Neural progenitor cell (in vitro differentiated cells): ENCODE results near the gene NEDD1. TPM values are rescaled to one million over a fixed set of nuclear protein-coding genes. Genes with fewer than 3 reads are reported as not detected.
A peak's percentile ranks its signal among the peaks of the same experiment; 100 is the strongest.

Experiments
- DNase-seq: peaks from one replicate; pipeline ENCODE4 v3.0.0-alpha.2; 2016; ENCODE audit warnings: low spot score
- H2AFZ ChIP-seq: fragments of 200-600 bp; sonication (generic); replicated peaks from 2 replicates; pipeline ENCODE4 v1.6.1; 2016; ENCODE audit warnings: antibody characterized with exemption
- H3F3A ChIP-seq: fragments of 200-600 bp; sonication (generic); 2 replicates; pipeline ENCODE4 v1.6.1; 2016; ENCODE audit warnings: antibody characterized with exemption, low read depth
- H3K27ac ChIP-seq: fragments of 200-600 bp; sonication (generic); 2 replicates; pipeline ENCODE4 v1.5.1; 2016; ENCODE audit warnings: mild to moderate bottlenecking
- H3K27me3 ChIP-seq: fragments of 200-600 bp; sonication (generic); 2 replicates; pipeline ENCODE4 v1.6.1; 2016; ENCODE audit warnings: mild to moderate bottlenecking, moderate library complexity
- H3K36me3 ChIP-seq: fragments of 200-600 bp; sonication (generic); 2 replicates; pipeline ENCODE4 v1.5.1; 2016
- H3K4me1 ChIP-seq: fragments of 200-600 bp; sonication (generic); 2 replicates; pipeline ENCODE4 v1.6.1; 2016; ENCODE audit warnings: mixed run types
- H3K4me2 ChIP-seq: fragments of 200-600 bp; sonication (generic); 2 replicates; pipeline ENCODE4 v1.6.1; 2016
- H3K4me3 ChIP-seq: fragments of 200-600 bp; sonication (generic); 2 replicates; pipeline ENCODE4 v1.5.1; 2016
- H3K79me2 ChIP-seq: fragments of 200-600 bp; sonication (generic); 2 replicates; pipeline ENCODE4 v1.6.1; 2016; ENCODE audit warnings: low read depth
- H3K9ac ChIP-seq: fragments of 200-600 bp; sonication (generic); 2 replicates; pipeline ENCODE4 v1.6.1; 2016
- H3K9me3 ChIP-seq: fragments of 200-600 bp; sonication (generic); 2 replicates; pipeline ENCODE4 v1.5.1; 2016; ENCODE audit warnings: low read depth
- H4K20me1 ChIP-seq: fragments of 200-600 bp; sonication (generic); 2 replicates; pipeline ENCODE4 v1.6.1; 2016; ENCODE audit warnings: low read depth
- H3K27ac Mint-ChIP-seq: 3 replicates; pipeline ENCODE4 v1.8.0; 2021; ENCODE audit warnings: mixed read lengths
- H3K27me3 Mint-ChIP-seq: 2 replicates; pipeline ENCODE4 v1.8.0; 2022; ENCODE audit warnings: low read depth, mild to moderate bottlenecking, inconsistent platforms, moderate library complexity, mixed read lengths; ENCODE audit not compliant: insufficient read depth
- H3K36me3 Mint-ChIP-seq: 3 replicates; pipeline ENCODE4 v1.8.0; 2021; ENCODE audit warnings: mixed read lengths
- H3K4me1 Mint-ChIP-seq: 3 replicates; pipeline ENCODE4 v1.8.0; 2021; ENCODE audit warnings: mixed read lengths
- H3K4me3 Mint-ChIP-seq: 3 replicates; pipeline ENCODE4 v1.8.0; 2021; ENCODE audit warnings: mild to moderate bottlenecking, moderate library complexity, mixed read lengths
- H3K9me3 Mint-ChIP-seq: 3 replicates; pipeline ENCODE4 v1.8.0; 2020; ENCODE audit warnings: mixed read lengths
- CTCF ChIP-seq: fragments of 200-600 bp; sonication (generic); IDR thresholded peaks from 2 replicates; pipeline ENCODE4 v1.5.1; 2017; ENCODE audit warnings: antibody characterized with exemption, mild to moderate bottlenecking
- EZH2 ChIP-seq: fragments of 200-600 bp; sonication (generic); IDR thresholded peaks from 2 replicates; pipeline ENCODE4 v1.6.1; 2017; ENCODE audit warnings: antibody characterized with exemption, mild to moderate bottlenecking, moderate library complexity
- EZH2phosphoT487 ChIP-seq: fragments of 200-600 bp; sonication (generic); IDR thresholded peaks from 2 replicates; pipeline ENCODE4 v1.6.1; 2017; ENCODE audit warnings: antibody characterized with exemption
- total RNA-seq: library from RNA; depleted of rRNA; stranded (reverse); fragments of >200 nt; gene quantifications from 2 replicates; pipeline ENCODE4 v1.2.3, GENCODE V29; 2015; ENCODE audit warnings: low replicate concordance

The NEDD1 gene
- total RNA-seq, 1 donor from 2014 or later: 115 TPM

- H3K27me3 Mint-ChIP-seq: no peaks in the 10 kb centered on the region
- no peak overlapping the region for H3K4me3 Mint-ChIP-seq
- peaks cover 11% of the 10 kb centered on the region for H3K27me3 ChIP-seq
- peaks cover 70% of the 10 kb centered on the region for H3K4me1 Mint-ChIP-seq
- H3K79me2 ChIP-seq: no peaks in the 10 kb centered on the region
- peak overlapping the region; percentile 55 for H3K27ac Mint-ChIP-seq
- H3K36me3 Mint-ChIP-seq: no peaks in the 10 kb centered on the region
- H3K27ac ChIP-seq: no peak overlapping the region
- H4K20me1 ChIP-seq: no peaks in the 10 kb centered on the region
- H3K9me3 Mint-ChIP-seq: peaks cover 4% of the 10 kb centered on the region
- no peak overlapping the region for H3K4me3 ChIP-seq
- no peak overlapping the region for H3K9ac ChIP-seq
- TF ChIP-seq EZH2phosphoT487 (no peak), EZH2 (no peak), CTCF (no peak)
- no peak overlapping the region for H3K4me2 ChIP-seq
- peaks cover 41% of the 10 kb centered on the region for H3K4me1 ChIP-seq
- no peak overlapping the region for H2AFZ ChIP-seq
- no peaks in the 10 kb centered on the region for H3K9me3 ChIP-seq
- no peak for DNase-seq
- H3K36me3 ChIP-seq: no peaks in the 10 kb centered on the region
- H3F3A ChIP-seq: peaks cover 22% of the 10 kb centered on the region
These were observed 81.9 kb downstream of the NEDD1 start for GRCh38 chr12:96988919-96989318.

GRCh38 chr12:96989916-96990315, 82.9 kb downstream of the NEDD1 start:
- H3K27ac ChIP-seq: no peak overlapping the region
- Mint-ChIP-seq H3K4me1 (peaks cover 77% of the 10 kb centered on the region), H3K9me3 (peaks cover 4% of the 10 kb centered on the region), H3K27me3 (no peaks in the 10 kb centered on the region), H3K27ac (peak overlapping the region; percentile 86), H3K36me3 (no peaks in the 10 kb centered on the region), H3K4me3 (no peak overlapping the region)
- no peaks in the 10 kb centered on the region for H3K79me2 ChIP-seq
- peaks cover 11% of the 10 kb centered on the region for H3K27me3 ChIP-seq
- peaks cover 50% of the 10 kb centered on the region for H3K4me1 ChIP-seq
- H3K4me3 ChIP-seq: no peak overlapping the region
- peaks cover 22% of the 10 kb centered on the region for H3F3A ChIP-seq
- H4K20me1 ChIP-seq: no peaks in the 10 kb centered on the region
- H3K36me3 ChIP-seq: no peaks in the 10 kb centered on the region
- peak; percentile 80 for TF ChIP-seq CTCF
- TF ChIP-seq EZH2: no peak
- no peak for TF ChIP-seq EZH2phosphoT487
- H3K4me2 ChIP-seq: no peak overlapping the region
- peak; percentile 80 for DNase-seq
- H2AFZ ChIP-seq: no peak overlapping the region
- H3K9me3 ChIP-seq: no peaks in the 10 kb centered on the region
- no peak overlapping the region for H3K9ac ChIP-seq

- Histone ChIP-seq H2AFZ (no peak overlapping the region), H3K4me1 (peaks cover 49% of the 10 kb centered on the region), H4K20me1 (no peaks in the 10 kb centered on the region), H3K9me3 (no peaks in the 10 kb centered on the region), H3K27ac (no peak overlapping the region), H3K79me2 (no peaks in the 10 kb centered on the region), H3F3A (peaks cover 13% of the 10 kb centered on the region), H3K9ac (no peak overlapping the region), H3K27me3 (no peaks in the 10 kb centered on the region), H3K4me3 (no peak overlapping the region), H3K36me3 (no peaks in the 10 kb centered on the region), H3K4me2 (peak overlapping the region; percentile 14)
- H3K4me1 Mint-ChIP-seq: peaks cover 58% of the 10 kb centered on the region
- TF ChIP-seq EZH2: no peak
- TF ChIP-seq CTCF: no peak
- no peak for TF ChIP-seq EZH2phosphoT487
- H3K9me3 Mint-ChIP-seq: peaks cover 23% of the 10 kb centered on the region
- DNase-seq: no peak
- peaks cover 16% of the 10 kb centered on the region for H3K36me3 Mint-ChIP-seq
- peaks cover 7% of the 10 kb centered on the region for H3K27me3 Mint-ChIP-seq
- no peak overlapping the region for H3K4me3 Mint-ChIP-seq
- H3K27ac Mint-ChIP-seq: peak overlapping the region; percentile 86
These were observed 87.8 kb downstream of the NEDD1 start for GRCh38 chr12:96994900-96995299.
